Keratinocyte (primary cell): ENCODE measurements around the gene NHLH1. TPM values are rescaled to one million over a fixed set of nuclear protein-coding genes. Genes with fewer than 3 reads are reported as not detected.

Experiments
- DNase-seq: peaks from one replicate; pipeline ENCODE4 v3.0.0-alpha.2; 2011; ENCODE audit warnings: low read depth, missing footprints, low spot score
- FAIRE-seq: peaks from 2 replicates; lab custom pipeline; 2011; peaks lifted over from hg19 to GRCh38; lab: Jason Lieb, UNC
- H2AFZ ChIP-seq: 2 replicates; pipeline ENCODE4 v1.6.0; 2012; ENCODE audit warnings: low read length, control low read depth, inconsistent platforms; ENCODE audit not compliant: control insufficient read depth
- H3K27ac ChIP-seq: 2 replicates; pipeline ENCODE4 v1.5.1; 2011; ENCODE audit warnings: low read length; ENCODE audit not compliant: control insufficient read depth, insufficient read depth
- H3K27me3 ChIP-seq: 3 replicates; pipeline ENCODE4 v1.6.0; 2011; ENCODE audit warnings: low read length; ENCODE audit not compliant: control insufficient read depth, insufficient read depth; ENCODE audit errors: extremely low read depth
- H3K36me3 ChIP-seq, 2 experiments: 2 replicates in 1 of 2; 3 replicates in 1 of 2; pipeline ENCODE4 v1.5.1; 2011; ENCODE audit warnings: low read length in 2 of 2, mild to moderate bottlenecking in 1 of 2; ENCODE audit not compliant: control insufficient read depth in 2 of 2, insufficient read depth in 2 of 2; ENCODE audit errors: extremely low read depth in 1 of 2
- H3K4me1 ChIP-seq: 3 replicates; pipeline ENCODE4 v1.5.1; 2011; ENCODE audit warnings: low read length; ENCODE audit not compliant: control insufficient read depth, insufficient read depth; ENCODE audit errors: extremely low read depth
- H3K4me2 ChIP-seq: 3 replicates; pipeline ENCODE4 v1.6.0; 2011; ENCODE audit warnings: low read depth, low read length; ENCODE audit not compliant: control insufficient read depth, insufficient read depth; ENCODE audit errors: extremely low read depth
- H3K4me3 ChIP-seq, 3 experiments: fragments of 200-600 bp in 1 of 3; sonication (generic) in 1 of 3; 2 replicates in 2 of 3; 3 replicates in 1 of 3; pipeline ENCODE4 v1.5.1; 2011 to 2016; ENCODE audit warnings: low read length in 3 of 3, mild to moderate bottlenecking in 3 of 3, control low read depth in 2 of 3, inconsistent platforms in 1 of 3, low read depth in 1 of 3, mixed read lengths in 1 of 3, mixed run types in 1 of 3, moderate library complexity in 1 of 3; ENCODE audit not compliant: control insufficient read depth in 2 of 3, insufficient read depth in 2 of 3; ENCODE audit errors: extremely low read depth in 1 of 3
- H3K79me2 ChIP-seq: 2 replicates; pipeline ENCODE4 v1.6.0; 2012; ENCODE audit warnings: low read length; ENCODE audit not compliant: control insufficient read depth, insufficient read depth
- H3K9ac ChIP-seq: 3 replicates; pipeline ENCODE4 v1.6.0; 2011; ENCODE audit warnings: low read length; ENCODE audit not compliant: control insufficient read depth, insufficient read depth; ENCODE audit errors: extremely low read depth
- H3K9me1 ChIP-seq: 3 replicates; pipeline ENCODE4 v1.6.0; 2011; ENCODE audit warnings: low read length; ENCODE audit not compliant: control insufficient read depth, insufficient read depth; ENCODE audit errors: extremely low read depth
- H3K9me3 ChIP-seq: 2 replicates; pipeline ENCODE4 v1.5.1; 2012; ENCODE audit warnings: low read depth, low read length; ENCODE audit not compliant: control insufficient read depth
- H4K20me1 ChIP-seq: 3 replicates; pipeline ENCODE4 v1.6.0; 2011; ENCODE audit warnings: low read length; ENCODE audit not compliant: control insufficient read depth, insufficient read depth; ENCODE audit errors: extremely low read depth
- CTCF ChIP-seq, 3 experiments: IDR thresholded peaks in 1 of 3; conservative IDR thresholded peaks in 1 of 3; optimal IDR thresholded peaks in 1 of 3; 2 replicates in 2 of 3; 3 replicates in 1 of 3; pipeline versions ENCODE3 to v1.5.1; 2011; ENCODE audit warnings: low read length in 3 of 3, mild to moderate bottlenecking in 3 of 3, moderate library complexity in 2 of 3, control low read depth in 1 of 3, inconsistent platforms in 1 of 3; ENCODE audit not compliant: insufficient read depth in 2 of 3; ENCODE audit errors: extremely low read depth in 1 of 3
- EZH2 ChIP-seq: IDR thresholded peaks from one replicate; pipeline ENCODE4 v1.6.1; 2012; ENCODE audit warnings: inconsistent platforms, mild to moderate bottlenecking, low read length, moderate library complexity
- dilution Hi-C: fragments of 300-500 bp; cut with MboI; formaldehyde crosslinking; loops from one replicate; pipeline ENCODE4 v1.7.0; 2020; ENCODE audit warnings: low sequenced_read_pairs; ENCODE audit not compliant: extremely low pct_ligation_motif_present
- polyA plus RNA-seq, 5 experiments: library from polyadenylated mRNA; depleted of rRNA in 3 of 5; stranded (reverse) in 3 of 5; stranded (forward) in 1 of 5; unstranded in 1 of 5; fragments of >200 nt; gene quantifications; 1 replicate in 1 of 5; 2 replicates in 3 of 5; 3 replicates in 1 of 5; pipeline versions ENCODE4 v1.2.1 to v1.2.3, GENCODE V29; 2011 to 2012; ENCODE audit warnings: missing spikeins in 2 of 5, low read depth in 1 of 5, low replicate concordance in 1 of 5

Gene NHLH1
- polyA plus RNA-seq, 1 donor (not counting 4 experiments of a cell fraction or from before 2014, with no cell fraction given) = 0.13 TPM

GRCh38 chr1:160346463-160346862, 20.4 kb upstream of the NHLH1 start:
- Histone ChIP-seq H3K79me2 (peaks cover 39% of the 10 kb centered on the region), H3K4me2 (no peak overlapping the region), H3K9me1 (no peaks in the 10 kb centered on the region), H3K27me3 (no peaks in the 10 kb centered on the region), H3K36me3 (peaks cover 20 to 26% of the 10 kb centered on the region in 2 experiments), H3K9me3 (no peaks in the 10 kb centered on the region), H3K9ac (no peak overlapping the region), H3K4me1 (peaks cover 11% of the 10 kb centered on the region), H3K27ac (no peak overlapping the region), H2AFZ (no peak overlapping the region), H3K4me3 (no peak overlapping the region), H4K20me1 (no peaks in the 10 kb centered on the region)
- dilution Hi-C loops = no loop called here
- DNase-seq (no peak), FAIRE-seq (no peak)
- TF ChIP-seq CTCF (optimal IDR thresholded peaks at IDR 0.05 in 1 of 3, IDR thresholded peaks at IDR 0.05 in 1 of 3, conservative IDR thresholded peaks at IDR 0.05 in 1 of 3; ENCODE audit: extremely low read depth in 1 of 3, insufficient read depth in 2 of 3, low read length in 3 of 3) (no peak), EZH2 (no peak)

GRCh38 chr1:160346958-160347357, 19.9 kb upstream of the NHLH1 start:
- Histone ChIP-seq H2AFZ (no peak overlapping the region), H3K9ac (no peak overlapping the region), H3K9me3 (no peaks in the 10 kb centered on the region), H3K4me1 (peaks cover 9% of the 10 kb centered on the region), H3K4me2 (no peak overlapping the region), H3K27ac (no peak overlapping the region), H3K27me3 (no peaks in the 10 kb centered on the region), H3K79me2 (peaks cover 34% of the 10 kb centered on the region), H4K20me1 (no peaks in the 10 kb centered on the region), H3K36me3 (peaks cover 23 to 31% of the 10 kb centered on the region in 2 experiments), H3K9me1 (no peaks in the 10 kb centered on the region), H3K4me3 (no peak overlapping the region)
- DNase-seq = no peak
- dilution Hi-C loops = no loop called here
- FAIRE-seq = no peak
- TF ChIP-seq EZH2 = no peak
- TF ChIP-seq CTCF (optimal IDR thresholded peaks at IDR 0.05 in 1 of 3, IDR thresholded peaks at IDR 0.05 in 1 of 3, conservative IDR thresholded peaks at IDR 0.05 in 1 of 3; ENCODE audit: extremely low read depth in 1 of 3, insufficient read depth in 2 of 3, low read length in 3 of 3) = no peak
